ENCODE measurements around the gene LTN1.
"Not testable (repeated sequence)": the region's sequence is repeated elsewhere in the genome, so short reads cannot be mapped to it uniquely, and the experiment has no call there.

Gene LTN1

DNA sequence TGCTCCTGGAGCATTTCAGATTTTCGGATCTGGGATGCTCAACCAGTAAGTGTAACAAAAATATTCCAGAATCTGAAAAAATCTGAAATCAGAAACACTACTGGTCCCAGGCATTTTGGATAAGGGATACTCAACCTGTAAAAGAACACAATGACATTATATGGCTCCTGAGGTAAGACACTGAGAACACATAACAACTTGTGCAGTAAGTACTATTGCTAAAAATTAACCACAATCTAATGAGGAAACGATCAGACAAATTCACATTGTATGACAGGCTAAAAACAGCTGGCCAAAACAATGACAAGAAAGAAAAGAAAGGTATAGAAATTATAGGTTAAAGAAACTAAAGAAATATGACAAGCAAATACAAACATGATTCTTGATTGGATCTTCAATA lies 54.9 kb downstream of the LTN1 start:
- FAIRE-seq (no peak), DNase-seq (ENCODE audit: insufficient read length, low spot score) (no peak)
- TF ChIP-seq POLR2A (IDR thresholded peaks at IDR 0.05; ENCODE audit: low read depth, low read length) = no peak
- no peak for TF ChIP-seq TAF1 (IDR thresholded peaks at IDR 0.05; ENCODE audit: low read depth, low read length)
- TF ChIP-seq PAX5 (IDR thresholded peaks at IDR 0.05; ENCODE audit: insufficient read depth, low read length, severe bottlenecking) = no peak

DNA sequence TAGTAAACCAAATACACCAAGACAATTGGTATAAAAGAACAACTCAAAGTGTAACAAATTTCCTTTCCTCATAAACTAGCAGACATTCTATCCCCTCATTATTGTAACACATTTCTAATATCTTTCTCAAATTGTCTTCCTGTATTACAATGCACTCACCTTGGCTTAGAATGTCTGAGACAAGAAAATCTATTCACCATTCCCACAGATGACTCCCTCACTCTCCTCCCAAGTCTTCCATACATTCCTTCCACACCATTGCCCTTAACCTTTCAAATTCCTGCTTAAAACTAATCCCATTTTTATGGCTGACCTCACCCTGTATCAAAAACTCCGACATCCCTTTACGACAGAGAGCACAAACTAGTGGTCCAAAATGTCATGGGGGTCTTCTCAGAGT lies 56.0 kb downstream of the LTN1 start:
- FAIRE-seq = no peak
- TF ChIP-seq POU2F2 (IDR thresholded peaks at IDR 0.05; ENCODE audit: low read depth, low read length) (no peak), SPI1 (IDR thresholded peaks at IDR 0.05; ENCODE audit: low read depth, low read length) (no peak), POLR2AphosphoS5 (IDR thresholded peaks at IDR 0.05; ENCODE audit: low read depth, low read length) (no peak), TAF1 (IDR thresholded peaks at IDR 0.05; ENCODE audit: low read depth, low read length) (no peak), POLR2A (IDR thresholded peaks at IDR 0.05; ENCODE audit: low read depth, low read length) (no peak), PAX5 (IDR thresholded peaks at IDR 0.05; ENCODE audit: insufficient read depth, low read length, severe bottlenecking) (no peak)
- no peak for DNase-seq (ENCODE audit: insufficient read length, low spot score)

DNA sequence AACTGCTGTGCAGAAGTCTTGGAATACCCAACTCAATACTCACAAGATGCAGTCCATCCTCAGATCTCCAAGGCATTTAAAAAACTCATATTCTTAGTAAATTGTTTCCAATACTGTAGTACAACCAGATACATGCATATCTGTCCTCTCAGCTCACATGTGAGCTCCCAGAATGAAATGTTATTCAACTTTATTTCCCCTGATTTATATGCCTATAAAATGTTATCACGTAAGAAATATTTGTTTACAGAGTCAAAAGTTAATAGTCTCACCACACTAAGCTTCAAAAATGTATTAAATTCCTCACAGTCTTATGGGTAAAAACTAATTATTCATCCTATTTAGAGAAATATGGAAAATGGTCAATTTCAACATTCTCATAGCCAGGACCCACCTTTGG lies 56.6 kb downstream of the LTN1 start:
- TF ChIP-seq PAX5 (IDR thresholded peaks at IDR 0.05; ENCODE audit: insufficient read depth, low read length, severe bottlenecking) (no peak), SPI1 (IDR thresholded peaks at IDR 0.05; ENCODE audit: low read depth, low read length) (no peak), POU2F2 (IDR thresholded peaks at IDR 0.05; ENCODE audit: low read depth, low read length) (no peak), POLR2AphosphoS5 (IDR thresholded peaks at IDR 0.05; ENCODE audit: low read depth, low read length) (no peak), TAF1 (IDR thresholded peaks at IDR 0.05; ENCODE audit: low read depth, low read length) (no peak), POLR2A (IDR thresholded peaks at IDR 0.05; ENCODE audit: low read depth, low read length) (no peak)
- FAIRE-seq (no peak), DNase-seq (ENCODE audit: insufficient read length, low spot score) (no peak)

DNA sequence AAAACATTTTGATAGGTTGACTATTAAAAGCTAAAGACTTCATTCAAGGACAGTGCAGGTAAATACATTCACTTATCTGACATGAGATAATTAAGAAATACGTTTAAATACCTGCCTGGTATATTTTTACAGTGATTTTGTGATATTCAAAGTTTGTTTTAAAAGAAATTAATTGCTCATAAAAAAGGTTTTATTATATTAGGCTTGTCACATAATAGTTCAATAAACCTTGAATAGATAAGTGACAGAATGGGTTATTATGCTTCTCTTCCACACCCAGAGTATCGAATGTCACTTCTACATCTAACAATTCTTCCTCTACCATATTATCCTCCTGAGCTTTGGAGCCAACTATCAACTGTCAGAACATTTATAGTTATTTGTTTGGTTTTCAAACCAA lies 60.0 kb downstream of the LTN1 start:
- DNase-seq (ENCODE audit: insufficient read length, low spot score) (no peak), FAIRE-seq (no peak)
- no peak for TF ChIP-seq POLR2AphosphoS5 (IDR thresholded peaks at IDR 0.05; ENCODE audit: low read depth, low read length)
- TF ChIP-seq PAX5 (IDR thresholded peaks at IDR 0.05; ENCODE audit: insufficient read depth, low read length, severe bottlenecking) = no peak
- TF ChIP-seq TAF1 (IDR thresholded peaks at IDR 0.05; ENCODE audit: low read depth, low read length) = no peak
- TF ChIP-seq POU2F2 (IDR thresholded peaks at IDR 0.05; ENCODE audit: low read depth, low read length) = no peak
- no peak for TF ChIP-seq POLR2A (IDR thresholded peaks at IDR 0.05; ENCODE audit: low read depth, low read length)
- TF ChIP-seq SPI1 (IDR thresholded peaks at IDR 0.05; ENCODE audit: low read depth, low read length) = no peak

DNA sequence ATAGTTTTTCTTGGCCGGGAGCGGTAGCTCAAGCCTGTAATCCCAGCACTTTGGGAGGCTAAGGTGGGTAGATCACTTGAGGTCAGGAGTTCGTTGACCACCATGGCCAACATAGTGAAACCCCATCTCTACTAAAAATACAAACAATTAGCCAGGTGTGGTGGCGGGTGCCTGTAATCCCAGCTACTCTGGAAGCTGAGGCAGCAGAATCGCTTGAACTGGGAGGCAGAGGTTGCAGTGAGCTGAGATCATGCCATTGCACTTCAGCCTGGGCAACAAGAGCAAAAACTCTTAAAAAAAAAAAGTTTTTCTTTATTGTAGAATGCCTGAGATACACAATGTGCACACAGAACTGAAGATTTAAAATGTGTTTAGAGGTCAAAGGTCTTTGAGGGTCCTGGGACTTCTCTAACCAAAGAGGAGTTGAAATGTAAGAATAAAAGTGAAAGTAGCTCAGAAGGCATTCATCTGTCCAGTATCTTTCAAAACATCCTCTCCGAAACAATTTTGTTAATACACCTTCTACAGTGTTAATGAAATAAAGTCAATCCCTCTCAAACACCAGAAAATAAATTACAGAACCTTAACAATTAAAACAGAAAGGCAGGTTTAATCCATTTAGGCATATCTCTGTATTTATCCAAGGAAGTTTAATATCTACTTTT lies 60.8 kb downstream of the LTN1 start:
- DNase-seq (ENCODE audit: insufficient read length, low spot score); FAIRE-seq: not testable (repeated sequence)

DNA sequence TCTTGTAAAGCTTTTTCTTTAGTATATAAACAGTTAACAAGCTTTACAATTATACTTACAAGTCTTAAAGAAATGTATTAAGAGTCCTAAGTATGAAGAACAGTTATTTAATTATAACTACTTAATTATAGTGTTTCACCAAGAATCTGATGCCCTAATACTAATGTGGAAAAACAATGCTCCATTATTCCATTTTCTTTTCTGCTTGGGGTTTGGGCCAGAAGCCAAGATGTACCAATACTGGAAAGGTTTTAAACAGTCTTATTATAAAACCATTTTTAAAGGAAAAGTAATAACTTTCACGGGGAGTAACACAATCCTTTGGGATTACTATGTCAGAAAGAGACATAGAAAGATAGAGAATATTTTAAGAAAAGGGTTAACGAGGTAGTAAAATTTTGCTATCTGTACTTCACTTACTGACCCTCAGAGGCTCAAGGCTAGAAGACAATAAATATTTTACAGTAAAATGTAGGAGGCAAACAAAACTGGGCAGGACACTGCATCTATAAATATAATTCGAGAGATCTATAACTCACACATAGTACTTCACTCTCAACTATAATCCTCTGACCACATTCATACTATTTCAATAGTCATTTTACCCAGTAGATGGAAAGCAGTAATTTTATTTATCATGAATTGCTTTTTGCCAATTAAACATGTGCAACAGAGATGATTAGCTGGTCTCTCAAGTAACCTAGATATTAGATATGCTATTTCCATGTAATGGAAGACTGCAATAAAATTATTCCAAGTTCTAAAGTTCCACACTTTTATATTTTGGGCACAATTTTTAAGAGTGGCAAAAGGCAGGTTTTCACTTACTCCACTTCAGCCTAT lies 63.9 kb downstream of the LTN1 start:
- DNase-seq (ENCODE audit: insufficient read length, low spot score) = no peak
- TF ChIP-seq SPI1 (IDR thresholded peaks at IDR 0.05; ENCODE audit: low read depth, low read length) (no peak), TAF1 (IDR thresholded peaks at IDR 0.05; ENCODE audit: low read depth, low read length) (no peak), PAX5 (IDR thresholded peaks at IDR 0.05; ENCODE audit: insufficient read depth, low read length, severe bottlenecking) (no peak)

DNA sequence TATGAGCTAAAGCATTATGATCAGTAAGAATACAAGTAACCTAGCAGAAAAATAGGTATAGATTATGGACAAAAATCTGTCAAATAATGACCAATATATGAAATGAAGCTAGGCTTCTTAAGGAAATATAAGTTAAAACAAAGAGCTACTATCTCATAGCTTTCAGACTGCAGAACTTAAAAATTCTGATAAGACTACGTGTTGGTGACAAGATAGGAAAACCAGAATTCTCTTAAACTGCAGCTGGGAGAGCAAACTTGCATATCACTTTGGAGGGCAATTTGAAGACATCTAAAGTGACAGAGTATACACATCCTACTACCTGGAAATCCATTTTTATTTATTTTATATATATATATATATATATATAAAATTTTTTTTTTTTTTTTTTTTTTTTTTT lies 65.5 kb downstream of the LTN1 start:
- no peak for FAIRE-seq
- no peak for DNase-seq (ENCODE audit: insufficient read length, low spot score)

More for the DNA sequence above, 63.9 kb downstream of the LTN1 start:
- FAIRE-seq = no peak

DNA sequence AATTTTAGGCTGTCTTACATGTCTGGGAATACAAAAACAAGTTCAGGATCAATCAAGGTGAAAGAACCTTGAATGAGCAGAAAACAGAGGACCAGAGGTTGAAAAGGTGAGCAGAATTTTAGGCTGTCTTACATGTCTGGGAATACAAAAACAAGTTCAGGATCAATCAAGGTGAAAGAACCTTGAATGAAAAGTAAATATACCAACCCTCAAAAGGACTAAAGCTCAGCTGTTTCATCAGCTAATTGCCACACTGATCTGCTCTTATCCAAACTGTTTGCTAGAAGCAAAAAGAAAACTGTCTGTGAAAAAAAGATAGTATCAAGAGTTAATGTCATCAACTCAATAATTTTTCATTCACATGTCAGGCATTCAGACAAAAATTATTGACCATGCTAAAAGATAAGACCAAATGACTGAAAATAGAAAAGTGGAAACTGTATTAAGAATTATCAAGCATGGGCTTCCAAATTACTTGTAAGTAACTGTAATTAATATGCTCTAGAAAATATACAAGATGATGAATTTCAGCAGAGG lies 69.2 kb downstream of the LTN1 start:
- DNase-seq (ENCODE audit: insufficient read length, low spot score) (no peak), FAIRE-seq (peak; percentile 73)

More for the DNA sequence above, 65.5 kb downstream of the LTN1 start:
- TF ChIP-seq POLR2AphosphoS5 (IDR thresholded peaks at IDR 0.05; ENCODE audit: low read depth, low read length) (no peak), POLR2A (IDR thresholded peaks at IDR 0.05; ENCODE audit: low read depth, low read length) (no peak), POU2F2 (IDR thresholded peaks at IDR 0.05; ENCODE audit: low read depth, low read length) (no peak), SPI1 (IDR thresholded peaks at IDR 0.05; ENCODE audit: low read depth, low read length) (no peak), PAX5 (IDR thresholded peaks at IDR 0.05; ENCODE audit: insufficient read depth, low read length, severe bottlenecking) (no peak)

DNA sequence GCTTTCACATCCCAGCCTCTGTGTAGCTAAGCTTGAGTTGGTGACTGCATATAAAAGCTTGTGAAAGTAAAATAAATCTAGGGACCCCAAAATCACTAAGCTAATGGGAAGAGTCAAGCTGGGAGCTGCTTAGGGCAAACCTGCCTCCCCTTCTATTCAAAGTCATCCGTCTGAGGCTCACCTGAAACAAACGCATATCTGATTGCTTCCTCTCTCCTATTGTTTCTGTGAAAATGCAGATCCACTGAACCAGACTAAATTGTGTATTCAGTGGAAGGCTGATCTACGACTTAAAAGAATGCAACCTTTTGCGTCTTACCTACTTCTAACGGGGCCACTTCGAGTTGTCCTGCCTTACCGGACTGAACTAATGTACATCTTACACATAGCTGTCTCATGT lies 70.3 kb downstream of the LTN1 start:
- TF ChIP-seq POLR2A (IDR thresholded peaks at IDR 0.05; ENCODE audit: low read depth, low read length) = no peak
- no peak for TF ChIP-seq PAX5 (IDR thresholded peaks at IDR 0.05; ENCODE audit: insufficient read depth, low read length, severe bottlenecking)
- no peak for TF ChIP-seq SPI1 (IDR thresholded peaks at IDR 0.05; ENCODE audit: low read depth, low read length)
- TF ChIP-seq POU2F2 (IDR thresholded peaks at IDR 0.05; ENCODE audit: low read depth, low read length) = no peak
- TF ChIP-seq TAF1 (IDR thresholded peaks at IDR 0.05; ENCODE audit: low read depth, low read length) = no peak
- TF ChIP-seq POLR2AphosphoS5 (IDR thresholded peaks at IDR 0.05; ENCODE audit: low read depth, low read length) = no peak
- DNase-seq (ENCODE audit: insufficient read length, low spot score) (no peak), FAIRE-seq (no peak)

More for the DNA sequence above, 69.2 kb downstream of the LTN1 start:
- TF ChIP-seq TAF1 (IDR thresholded peaks at IDR 0.05; ENCODE audit: low read depth, low read length) (no peak), SPI1 (IDR thresholded peaks at IDR 0.05; ENCODE audit: low read depth, low read length) (no peak), POLR2AphosphoS5 (IDR thresholded peaks at IDR 0.05; ENCODE audit: low read depth, low read length) (no peak), POLR2A (IDR thresholded peaks at IDR 0.05; ENCODE audit: low read depth, low read length) (no peak), POU2F2 (IDR thresholded peaks at IDR 0.05; ENCODE audit: low read depth, low read length) (no peak), PAX5 (IDR thresholded peaks at IDR 0.05; ENCODE audit: insufficient read depth, low read length, severe bottlenecking) (no peak)

All from GM12891 (cell line).